ENCODE measurements around the gene SUN5.

- no peak for TF ChIP-seq EZH2 (IDR thresholded peaks at IDR 0.05; ENCODE audit: borderline replicate concordance, low read length)
- TF ChIP-seq CTCF (conservative IDR thresholded peaks at IDR 0.05 in 1 of 2, IDR thresholded peaks at IDR 0.05 in 1 of 2; ENCODE audit: extremely low read depth in 1 of 2, insufficient read depth in 1 of 2, low read depth in 1 of 2, low read length in 2 of 2), result no peak
Measured at GRCh38 chr20:33008336-33009213, 4.3 kb upstream of the SUN5 start.
